ENCODE data around the gene PALM3.
A peak's percentile ranks its signal among the peaks of the same experiment; 100 is the strongest.

The PALM3 gene, protein sequence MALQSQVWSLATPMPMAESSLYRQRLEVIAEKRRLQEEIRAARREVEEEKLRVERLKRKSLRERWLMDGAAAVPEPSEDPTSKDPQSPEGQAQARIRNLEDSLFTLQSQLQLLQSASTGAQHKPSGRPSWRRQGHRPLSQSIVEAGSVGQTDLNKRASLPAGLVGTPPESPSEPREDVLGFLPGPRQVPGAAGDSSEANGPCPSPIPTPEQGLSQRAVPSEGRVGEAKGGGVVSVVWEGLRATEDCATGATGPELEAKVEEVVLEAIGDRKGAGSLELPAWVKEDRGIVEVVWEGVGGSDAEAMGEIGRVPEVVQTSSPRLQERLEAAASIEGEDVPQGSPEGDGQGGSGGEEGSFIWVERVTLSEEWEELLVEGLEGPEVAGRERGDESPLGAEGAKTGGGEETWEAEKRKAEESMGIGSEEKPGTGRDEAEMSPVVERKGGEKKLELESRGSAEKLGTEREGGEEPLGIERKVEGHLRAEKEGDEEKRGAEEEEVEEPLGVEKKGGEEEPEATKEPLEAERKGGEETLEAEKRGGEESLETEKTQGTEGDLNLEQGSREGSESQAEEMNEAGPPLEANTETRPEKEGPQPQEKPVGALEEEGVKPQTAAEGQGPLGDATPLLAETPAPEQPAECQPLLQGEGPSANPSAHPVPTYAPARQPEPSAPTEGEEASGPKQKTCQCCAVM

DNA sequence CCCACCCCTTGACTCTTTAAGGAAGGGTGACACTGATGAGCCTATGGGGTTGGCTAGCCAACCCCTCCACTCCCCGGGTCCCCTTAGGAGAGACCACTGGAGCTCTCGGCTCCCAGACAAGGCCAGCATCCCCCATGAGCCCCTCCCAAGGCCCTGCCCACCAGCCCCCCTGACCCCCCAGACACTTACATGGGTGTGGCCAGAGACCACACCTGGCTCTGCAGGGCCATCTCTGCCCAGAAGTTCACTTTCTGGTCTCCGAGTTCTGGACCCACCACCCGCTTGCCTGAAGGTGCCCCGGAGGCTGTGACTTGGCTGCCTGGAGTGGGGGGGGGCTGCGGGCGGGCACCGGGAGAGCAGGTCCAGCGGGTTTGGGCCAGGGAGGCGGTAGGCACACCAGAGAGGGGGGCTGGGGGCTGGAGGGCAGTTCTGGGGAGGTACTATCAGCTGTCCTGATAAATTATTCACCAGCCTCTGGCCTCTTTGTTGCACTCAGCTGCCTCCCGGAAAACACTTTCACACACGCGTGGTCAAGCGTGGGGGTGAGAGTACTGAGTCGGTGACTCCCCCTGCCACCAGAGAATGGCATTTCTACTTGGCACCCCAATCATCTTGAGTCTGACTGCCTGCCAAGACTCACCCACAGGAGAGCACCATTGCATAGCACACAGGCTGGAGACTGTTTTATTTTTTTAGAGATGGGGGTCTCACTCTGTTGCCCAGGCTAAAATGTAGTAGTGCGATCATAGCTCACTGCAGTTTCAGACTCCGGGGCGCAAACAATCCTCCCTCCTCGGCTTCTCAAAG is at the start of gene PALM3:
PALM3 (minus strand) TSS at position 326 of the 807 bp plus-strand sequence; CDS start at position 230, 96 bp downstream.
- no peak for DNase-seq

DNA sequence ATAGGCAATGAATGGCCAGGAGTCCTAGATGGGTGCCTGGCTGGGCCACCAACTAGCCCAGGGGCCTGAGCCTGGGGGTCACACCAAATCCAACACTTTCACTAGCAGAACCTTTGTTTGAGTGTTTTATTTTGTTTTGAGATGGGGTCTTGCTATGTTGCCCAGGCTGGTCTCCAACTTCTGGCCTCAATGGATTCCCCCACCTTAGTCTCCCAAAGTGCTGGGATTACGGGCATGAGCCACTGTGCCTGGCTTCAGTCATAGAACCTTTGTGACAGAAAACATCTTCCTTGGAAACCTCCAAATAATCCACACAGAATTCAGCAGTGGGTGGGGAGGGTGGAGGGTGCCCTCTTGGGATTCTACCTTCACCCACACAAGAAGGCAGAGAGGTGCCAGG is 49.6 kb upstream of the PALM3 start:
- no peak for DNase-seq

DNA sequence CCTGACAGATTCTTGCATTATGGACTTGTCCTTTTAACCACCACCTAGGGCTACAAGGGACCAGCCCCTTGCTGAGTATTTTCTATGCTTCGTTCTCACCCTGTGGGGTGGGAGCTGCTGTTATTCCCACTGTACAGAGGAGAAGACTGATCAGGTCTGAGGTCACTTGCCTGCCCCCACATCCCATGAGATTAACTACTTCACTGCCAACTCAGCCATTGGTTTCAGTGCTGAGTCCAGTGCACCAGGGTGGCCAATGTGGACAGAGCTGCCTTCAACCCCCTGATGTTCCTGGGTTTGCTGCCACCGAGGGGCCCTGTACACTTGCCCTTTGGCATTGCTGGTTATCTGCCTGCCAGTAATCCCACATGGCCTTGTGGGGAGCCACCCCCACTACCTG is 48.8 kb upstream of the PALM3 start:
- no peak for DNase-seq

DNA sequence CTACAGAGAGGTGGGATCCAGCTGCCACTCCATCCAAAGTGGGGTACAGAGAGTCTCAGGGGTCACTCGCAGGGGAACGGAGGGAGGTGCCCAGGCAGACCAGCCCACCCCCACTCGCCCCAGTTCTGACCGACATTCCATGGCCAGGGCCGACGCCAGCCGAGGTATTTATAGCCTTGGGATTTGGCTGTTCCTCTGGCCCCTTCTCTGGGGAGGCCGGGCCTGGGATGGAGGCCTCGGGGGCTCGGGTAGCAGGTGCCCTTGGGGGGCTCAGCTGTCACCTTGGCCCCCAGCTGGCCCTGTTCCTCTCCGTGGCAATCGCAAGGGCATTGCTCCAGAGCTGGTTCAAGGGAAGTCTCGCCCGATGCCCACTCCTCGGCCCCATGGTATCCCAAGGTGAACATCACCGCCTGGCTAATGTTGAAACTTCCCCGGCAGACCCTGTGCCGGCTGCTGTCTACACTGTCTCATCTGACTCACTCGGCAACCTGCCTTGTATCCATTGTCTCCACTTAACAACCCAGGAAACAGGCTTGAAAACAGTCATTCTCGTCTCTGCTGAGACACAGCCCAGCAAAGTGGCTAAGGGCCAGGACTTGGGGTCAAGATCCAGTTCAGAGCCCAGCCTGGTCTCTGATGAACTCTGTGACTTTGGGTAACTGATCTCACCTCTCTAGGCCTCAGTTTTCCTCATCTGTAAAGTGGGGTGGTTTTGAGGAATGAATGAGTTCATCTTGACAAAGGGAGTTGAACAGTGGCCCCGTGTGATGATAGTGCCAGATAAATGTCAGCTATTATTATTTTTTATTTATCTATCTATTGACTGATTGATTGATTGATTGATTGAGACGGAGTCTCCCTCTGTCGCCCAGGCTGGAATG is 45.9 kb upstream of the PALM3 start:
- DNase-seq, result no peak

DNA sequence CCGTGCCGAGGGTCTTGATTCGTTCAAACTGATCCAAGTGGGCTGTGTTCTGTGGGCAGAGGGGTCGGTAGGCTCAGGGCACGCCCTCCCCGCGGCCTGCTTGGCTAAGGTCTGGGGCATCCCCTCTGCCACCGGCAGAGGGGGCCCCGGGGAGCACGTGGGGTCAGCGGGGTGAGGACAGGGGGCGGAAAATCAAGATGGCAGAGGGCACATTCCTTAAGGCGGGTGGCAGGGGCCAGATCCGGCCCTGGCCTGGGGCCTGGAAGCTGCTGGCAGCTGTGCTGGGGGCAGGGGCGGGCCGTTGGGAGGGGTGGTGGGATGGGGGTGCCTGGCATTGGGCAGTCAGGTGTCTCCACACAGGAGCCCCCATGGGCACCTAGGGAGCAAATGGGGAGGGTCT is 45.0 kb upstream of the PALM3 start:
- DNase-seq, result no peak

DNA sequence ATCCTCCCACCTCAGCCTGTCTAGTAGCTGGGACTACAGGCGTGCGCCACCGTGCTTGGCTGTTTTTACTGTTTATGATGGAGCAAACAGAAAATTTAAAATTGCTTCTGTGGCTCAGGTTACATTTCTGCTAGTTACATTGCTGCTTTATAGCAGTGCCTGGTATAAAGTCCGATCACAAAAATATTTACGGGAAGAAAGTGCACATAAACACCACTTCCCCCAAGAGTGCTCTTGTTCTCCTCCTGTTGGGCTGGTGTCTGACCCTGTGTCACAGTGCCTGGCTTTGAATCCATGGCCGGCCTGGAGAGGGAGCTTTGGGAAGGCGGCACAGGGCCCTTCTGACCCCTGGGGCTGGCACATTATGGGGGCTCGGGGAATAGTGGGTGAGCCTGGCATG is 43.8 kb upstream of the PALM3 start:
- DNase-seq, result no peak

DNA sequence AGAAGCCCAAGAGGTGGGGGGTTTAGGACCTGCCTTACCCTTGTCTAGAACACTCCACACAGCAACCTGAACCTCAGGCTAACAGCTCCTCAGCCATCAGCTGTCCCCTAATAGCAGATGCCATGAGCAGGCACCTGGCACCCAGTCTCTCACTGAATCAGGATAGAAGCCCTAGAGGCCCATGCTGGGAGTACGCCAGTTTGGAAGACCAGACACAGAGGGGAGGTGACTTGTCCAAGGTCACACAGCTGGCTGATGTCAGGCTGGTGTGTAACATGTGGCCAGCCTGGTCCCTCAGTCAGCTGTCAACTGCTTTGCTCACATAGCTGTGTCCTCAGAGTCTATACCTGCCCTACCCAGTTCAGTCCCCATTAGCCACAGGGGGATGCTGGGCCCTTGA is 41.4 kb upstream of the PALM3 start:
- DNase-seq, result no peak

DNA sequence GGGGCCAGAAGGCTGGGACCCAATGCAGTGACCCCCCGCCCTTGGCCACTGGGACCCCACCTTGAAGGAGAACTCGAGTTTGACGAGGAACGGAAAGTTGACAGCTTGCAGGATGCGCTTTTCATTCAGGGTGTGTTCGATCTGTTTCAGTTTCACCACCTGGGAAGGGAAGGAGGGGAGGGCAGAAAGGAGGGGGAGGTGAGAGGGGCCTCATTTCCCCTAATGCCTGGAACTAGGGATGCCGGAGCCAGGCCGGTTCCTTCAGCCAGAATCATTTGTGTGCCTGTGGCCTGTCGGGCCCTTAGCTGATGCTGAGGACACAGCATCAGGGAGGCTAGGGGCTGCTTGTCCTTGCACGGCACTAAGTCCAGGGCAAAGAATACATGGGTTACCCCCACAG is 40.9 kb upstream of the PALM3 start:
- no peak for DNase-seq

DNA sequence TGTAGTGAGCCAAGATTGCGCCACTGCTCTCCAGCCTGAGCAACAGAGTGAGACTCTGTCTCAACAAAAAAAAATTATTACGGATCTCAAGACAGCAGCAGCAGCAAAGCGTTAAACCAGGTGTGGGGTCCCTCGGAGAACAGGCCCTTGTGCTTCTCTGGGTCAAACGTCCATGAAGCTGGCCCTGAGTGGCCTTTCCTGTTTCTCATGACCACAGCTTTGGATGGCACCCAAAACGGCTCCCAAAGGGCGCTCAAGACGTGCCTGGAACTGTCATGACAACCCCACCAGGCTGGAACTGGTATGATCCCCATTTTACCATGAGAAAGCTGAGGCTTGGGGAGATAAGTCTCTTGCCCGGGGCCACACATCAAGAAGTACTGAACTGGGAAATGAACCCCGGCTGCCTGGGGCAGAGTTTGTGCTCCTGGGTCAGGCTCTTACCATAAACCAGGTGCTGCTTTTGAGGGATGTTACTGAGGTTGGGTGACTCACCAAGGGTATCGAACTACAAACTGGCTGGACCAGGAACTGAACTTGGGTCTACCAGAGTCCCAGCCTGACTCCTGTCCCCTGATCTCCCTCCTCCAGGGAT is 40.3 kb upstream of the PALM3 start:
- DNase-seq, result no peak

DNA sequence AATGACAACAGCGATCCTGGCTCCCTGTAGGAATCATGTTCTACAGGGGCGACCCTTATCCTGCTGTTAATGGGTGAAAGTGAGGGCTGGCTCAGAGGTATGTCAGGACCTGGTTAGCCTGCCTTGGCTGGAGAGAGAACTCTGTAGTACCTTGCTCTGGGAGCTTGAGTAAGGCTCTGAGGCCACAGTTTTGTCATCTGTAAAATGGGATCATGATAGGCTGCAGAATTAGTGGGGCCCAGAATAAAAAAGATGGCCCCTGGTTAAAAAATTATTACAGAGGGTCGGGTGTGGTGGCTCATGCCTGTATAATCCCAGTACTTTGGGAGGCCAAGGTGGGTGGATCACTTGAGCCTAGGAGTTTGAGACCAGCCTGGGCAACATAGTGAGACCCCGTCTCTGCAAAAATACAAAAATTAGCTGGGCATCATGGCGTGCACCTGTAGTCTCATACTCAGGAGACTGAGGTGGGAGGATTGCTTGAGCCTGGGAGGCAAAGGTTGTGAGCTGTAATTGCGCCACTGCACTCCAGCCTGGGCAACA is 39.2 kb upstream of the PALM3 start:
- no peak for DNase-seq

DNA sequence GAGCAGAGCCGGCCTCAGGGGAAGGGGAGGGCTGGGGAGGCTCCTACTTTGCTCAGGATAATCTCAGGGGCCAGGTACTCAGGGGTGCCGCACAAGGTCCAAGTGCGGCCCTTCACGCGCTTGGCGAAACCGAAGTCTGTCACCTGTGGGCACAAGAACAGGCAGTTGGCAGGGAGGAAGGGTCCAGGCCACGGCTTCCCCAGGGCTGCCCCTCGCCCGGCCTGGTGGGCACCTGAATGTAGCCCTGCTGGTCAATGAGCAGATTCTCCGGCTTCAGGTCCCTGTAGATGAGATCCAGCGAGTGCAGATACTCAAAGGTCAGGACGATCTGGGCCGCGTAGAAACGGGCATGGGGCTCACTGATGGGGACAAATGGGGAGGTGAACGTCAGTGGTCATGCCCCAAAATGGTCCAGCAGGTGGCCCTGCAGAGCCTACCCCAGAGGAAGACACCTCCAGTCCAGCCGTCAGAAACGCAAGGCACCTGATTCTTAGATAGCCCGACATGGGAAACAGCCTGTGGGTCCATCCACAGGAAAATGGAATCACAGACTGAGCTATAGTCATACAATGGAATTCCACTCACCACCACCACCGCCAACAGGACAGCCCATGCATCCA is 35.8 kb upstream of the PALM3 start:
- no peak for DNase-seq

DNA sequence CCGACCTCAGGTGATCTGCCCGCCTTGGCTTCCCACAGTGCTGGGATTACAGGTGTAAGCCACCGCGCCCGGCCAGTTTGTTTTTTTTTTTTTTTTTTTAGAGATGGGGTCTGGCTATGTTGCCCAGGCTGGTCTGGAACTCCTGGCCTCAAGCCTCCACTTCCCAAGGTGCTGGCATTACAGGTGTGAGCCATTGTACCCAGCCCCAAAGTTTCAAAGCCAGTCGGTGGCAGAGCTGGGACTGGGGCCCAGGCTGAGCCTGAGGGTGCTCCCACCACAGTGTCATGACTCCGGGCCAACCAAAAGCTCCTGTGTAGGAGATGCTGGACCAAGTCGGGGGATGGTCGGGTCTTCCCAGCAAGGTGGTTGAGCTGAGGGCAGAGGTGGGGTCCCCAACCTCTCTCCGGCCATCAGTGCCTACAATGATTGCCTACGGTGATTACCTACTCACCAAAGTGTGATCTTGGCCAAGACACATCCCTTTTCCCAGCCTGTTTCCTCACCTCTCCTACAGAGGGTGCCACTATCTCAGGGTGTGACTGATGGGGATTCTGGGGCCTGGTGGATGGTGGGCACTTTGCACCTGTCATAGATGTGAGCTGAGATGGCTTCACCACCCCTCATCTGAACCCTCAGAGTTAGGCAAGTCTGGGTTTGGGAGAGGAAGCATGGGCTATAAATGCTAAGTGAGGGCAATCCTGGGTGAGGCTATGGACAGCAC is 34.6 kb upstream of the PALM3 start:
- no peak for DNase-seq

DNA sequence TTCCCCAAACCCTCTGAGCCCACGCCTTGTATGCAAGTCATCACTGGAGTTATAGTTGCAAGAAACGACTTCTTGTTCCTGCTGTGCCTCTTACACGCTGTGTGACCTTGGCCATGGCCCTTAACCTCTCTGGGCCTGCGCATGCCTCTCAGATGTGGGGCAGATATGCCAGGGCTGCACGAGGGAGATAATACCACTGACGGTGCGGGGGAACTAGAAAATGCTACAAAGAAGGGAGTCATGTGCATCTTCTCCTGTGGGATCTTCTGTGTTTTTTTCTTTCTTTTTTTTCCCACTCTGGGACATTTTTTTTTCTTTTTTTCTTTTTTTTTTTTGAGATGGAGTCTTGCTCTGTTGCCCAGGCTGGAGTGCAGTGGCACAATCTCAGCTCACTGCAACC is 33.0 kb upstream of the PALM3 start:
- no peak for DNase-seq

DNA sequence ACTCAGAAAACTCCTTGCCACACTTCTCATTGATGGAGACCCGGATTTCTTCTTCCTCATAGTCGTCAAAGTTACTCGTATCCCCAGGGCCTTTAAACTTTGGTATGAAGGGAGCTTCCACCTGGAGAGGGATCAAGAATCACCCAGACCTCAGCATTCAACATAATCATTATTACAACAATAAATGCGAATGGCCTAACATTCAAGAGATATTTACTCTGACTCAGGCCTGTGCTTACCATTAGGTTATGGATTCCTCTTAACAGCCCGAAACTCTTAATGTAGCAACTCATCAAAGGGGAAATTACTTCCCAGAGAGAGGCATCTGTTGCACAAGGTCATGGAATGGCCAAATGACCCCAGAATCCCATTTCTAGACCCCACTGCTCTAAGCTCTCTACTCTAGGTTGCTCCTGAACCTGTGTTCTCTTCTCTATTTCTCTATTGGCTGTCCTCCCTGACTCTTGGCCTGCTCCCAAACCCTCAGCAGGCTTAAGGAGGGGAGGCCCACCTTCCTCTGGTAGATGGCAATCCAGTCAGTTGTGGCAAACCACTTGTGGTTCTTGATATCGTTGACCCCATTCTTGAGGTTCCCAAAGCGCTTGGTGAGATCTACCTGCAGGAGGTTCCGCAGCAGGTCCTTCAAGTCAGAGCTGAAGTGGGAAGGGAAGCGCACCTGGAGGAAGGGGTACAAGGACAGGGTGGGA is 31.4 kb upstream of the PALM3 start:
- DNase-seq, result no peak

DNA sequence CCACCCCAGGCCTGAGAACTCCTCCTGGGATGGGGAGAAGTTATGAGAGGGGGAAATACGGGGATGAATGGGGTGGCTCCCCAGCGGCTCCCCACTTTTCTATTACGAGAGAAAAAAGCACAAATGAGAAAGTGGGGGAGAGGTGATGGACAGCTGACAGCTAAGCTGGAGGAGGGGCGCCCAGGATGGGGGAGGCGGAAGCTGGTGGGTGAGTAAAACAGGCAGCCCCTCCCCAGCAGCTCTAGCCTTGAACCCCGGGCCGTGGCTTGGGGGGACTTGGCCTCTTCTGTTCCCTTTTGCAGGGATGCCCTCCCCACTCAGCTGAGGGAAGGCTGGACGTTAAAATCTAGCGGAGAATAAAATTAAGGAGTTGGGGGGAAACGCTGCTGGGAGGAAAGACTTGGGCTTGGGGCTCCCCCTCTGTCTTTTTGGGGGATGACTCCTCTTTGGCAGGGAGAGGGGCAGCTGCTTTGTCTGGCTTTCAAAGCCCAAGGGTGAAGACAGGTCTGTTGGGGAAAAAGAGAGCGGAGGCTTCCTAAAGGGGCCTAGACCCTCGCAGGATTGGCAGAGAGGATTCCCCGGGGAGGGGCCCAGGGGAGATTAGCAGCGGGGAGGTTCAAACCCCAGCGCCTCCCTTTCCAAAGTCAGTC is 30.1 kb upstream of the PALM3 start:
- no peak for DNase-seq

DNA sequence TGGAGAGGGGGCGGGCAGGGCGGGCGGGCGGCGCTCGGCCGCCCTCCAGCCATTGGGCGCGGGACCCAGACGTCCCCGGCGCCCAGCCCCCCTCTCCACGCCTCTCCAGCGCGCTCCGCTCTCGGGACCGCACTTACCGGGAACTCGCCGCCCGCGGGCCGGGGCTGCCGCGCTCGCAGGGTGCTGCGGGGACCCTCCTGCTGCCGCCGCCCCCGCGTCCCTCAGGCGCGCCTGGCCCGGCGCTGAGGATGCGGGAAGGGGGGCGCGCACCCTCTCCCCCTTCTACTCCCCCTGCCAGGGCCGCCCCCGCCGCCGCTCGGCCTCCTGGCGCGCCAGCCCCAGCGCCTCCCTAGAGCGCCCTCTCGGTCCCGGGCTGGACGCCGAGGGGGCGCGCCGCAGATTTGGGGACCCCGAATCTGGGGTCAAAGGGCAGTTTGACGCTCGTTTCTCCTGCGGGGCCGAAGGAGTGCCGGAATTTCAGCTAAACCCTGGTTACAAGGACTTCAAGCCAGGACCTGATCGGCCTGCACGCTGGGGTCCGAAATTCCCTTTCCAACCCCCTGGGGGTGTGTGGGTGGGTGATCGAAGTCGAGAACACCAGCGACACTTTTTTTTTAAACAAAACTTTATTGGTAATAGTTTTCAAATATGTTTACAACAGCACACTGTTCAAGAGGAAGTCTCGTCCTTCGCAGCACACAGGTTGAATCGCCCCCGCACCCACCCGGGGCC is 29.4 kb upstream of the PALM3 start:
- peak; percentile 88 for DNase-seq

DNA sequence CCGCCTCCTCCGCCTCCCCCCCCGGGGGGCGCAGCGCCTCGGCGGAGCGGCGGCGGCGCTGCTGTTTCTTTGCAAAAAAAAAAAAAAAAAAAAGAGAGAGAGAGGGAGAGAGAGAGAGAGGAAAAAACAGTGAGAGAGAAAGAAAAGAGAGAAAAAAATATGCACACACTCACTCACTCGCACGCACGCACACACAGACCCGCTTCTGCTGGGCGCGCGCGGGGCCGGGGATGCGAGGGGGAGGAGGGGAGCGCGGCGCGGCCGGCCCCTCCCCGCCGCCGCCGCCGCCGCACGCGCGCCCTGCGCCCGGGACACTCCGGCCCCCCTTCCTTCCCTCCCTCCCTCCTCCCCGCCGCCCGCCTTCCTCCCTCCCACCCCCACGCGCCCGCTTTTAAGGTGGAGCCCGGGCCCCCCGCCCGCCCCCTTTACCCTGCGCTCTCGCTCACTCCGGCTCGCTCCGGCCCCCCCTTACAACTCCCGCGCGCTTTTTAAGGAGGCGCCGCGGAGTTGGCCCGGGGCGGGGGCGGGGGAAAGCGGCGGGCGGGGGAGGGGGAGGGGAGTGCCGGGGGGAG is 28.7 kb upstream of the PALM3 start, which contains the start of gene SAMD1:
SAMD1 (minus strand) TSS at position 243 of the 572 bp plus-strand sequence.
- DNase-seq, result peak; percentile 88

Data from activated CD8-positive, alpha-beta memory T cell treated with anti-CD3 and anti-CD28 coated beads for 24 hours (primary cell).